HG02642 (cell line): Measurements from ENCODE around the gene CCR7.
"Not testable (repeated sequence)": the region's sequence is repeated elsewhere in the genome, so short reads cannot be mapped to it uniquely, and the experiment has no call there.

Experiments used
- ATAC-seq: cut with Tn5 transposase; IDR thresholded peaks from one replicate; pipeline ENCODE4 v1.9.1; 2021; ENCODE audit warnings: mild to moderate bottlenecking; ENCODE audit not compliant: unreplicated experiment, poor library complexity

CCR7 gene

DNA sequence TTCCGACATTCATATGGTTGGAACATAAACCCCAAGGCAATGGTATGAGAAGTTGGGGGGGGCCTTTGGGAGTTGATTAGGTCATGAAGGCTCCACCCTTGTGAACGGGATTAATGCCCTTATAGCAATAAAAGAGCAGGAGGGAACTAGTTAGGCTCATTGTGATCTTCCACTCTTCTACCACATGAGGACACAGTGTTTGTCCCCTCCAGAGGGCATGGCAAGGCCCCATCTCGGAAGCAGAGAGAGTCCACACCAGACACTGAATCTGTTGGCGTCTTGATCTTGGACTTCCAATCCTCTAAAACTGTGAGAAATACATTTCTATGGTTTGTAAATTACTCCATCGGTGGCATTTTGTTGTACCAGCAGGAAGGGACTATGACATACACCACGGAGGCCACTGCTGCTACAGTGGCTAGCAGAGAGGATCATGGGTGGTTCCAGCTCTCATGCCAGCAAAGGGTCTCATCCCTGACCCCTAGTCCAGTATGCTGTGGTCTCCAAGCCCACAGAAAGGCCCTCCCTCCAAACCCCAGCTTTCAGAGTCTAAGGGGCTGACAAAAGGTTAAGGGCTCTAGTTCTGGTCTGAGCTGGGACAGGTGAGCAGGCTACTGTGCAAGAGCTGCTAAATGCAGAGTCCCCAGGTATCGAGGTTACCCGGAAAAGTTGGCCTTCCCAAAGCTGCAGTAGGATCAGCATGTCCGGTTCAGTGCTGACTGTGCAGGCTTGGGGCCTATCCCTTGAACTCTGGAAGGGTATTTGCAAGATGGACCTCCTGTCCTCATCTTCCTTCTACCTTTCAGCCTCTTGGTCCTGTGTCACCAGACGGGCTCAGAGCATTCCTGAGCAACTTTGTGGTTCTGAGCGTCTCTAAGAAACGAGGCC, 12.2 kb downstream of the CCR7 start:
- no peak for ATAC-seq

- ATAC-seq: no peak
These were observed 13.1 kb downstream of the CCR7 start for GRCh38 chr17:40551879-40552768.

- no peak for ATAC-seq
These were observed 14.0 kb downstream of the CCR7 start for GRCh38 chr17:40551091-40551878.

DNA sequence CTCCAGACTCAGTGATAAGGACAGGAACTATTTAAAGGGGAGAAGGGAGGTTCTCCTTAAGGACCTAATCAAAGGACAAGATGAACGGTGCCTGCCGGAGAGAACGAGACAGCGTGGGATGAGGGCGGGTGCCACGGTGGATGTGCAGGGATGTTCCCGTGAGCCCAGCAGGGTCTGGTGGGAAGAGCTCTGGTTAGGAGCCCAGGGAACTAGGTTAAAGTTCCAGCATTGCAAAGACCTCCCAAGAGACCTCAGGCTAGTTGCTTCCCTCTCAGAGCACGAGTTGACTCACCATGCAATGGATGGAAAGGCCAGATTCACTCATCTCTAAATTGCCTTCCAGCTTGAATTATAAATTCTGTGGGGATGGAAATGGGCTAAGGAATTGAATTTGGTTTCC, 14.7 kb downstream of the CCR7 start:
- no peak for ATAC-seq

DNA sequence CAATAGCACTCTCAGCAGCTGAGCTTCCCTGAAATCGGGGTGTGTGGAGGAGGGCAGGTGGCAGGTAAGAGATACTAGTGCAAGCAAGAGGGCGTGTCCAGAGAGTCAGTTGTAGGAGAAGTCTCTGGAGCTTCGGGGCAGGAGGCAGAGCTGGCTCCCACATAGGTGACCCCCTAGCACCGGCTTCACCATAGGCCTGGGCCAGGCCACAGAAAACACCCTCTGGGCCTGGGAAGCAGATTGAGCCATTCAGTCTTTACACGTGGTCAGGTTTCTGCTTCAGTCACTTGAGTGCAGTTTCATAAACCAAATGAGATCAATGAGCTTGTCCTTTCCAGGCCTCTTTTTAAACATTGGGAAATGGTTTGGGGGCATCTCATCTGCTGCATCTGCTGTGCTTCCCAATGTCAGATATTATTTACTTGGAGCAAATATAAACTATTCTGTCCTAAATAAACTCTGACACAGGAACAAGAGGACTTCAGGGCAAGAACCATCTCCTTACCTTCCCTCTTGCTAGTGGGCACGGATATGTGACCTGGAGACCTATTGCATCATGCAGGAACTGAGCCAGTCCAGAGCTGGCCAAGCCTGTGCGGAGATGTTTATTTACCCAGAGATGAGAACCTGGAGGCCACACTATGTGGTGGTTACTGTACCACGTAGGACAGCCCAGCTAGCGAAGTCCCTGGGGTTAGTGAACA, 16.1 kb downstream of the CCR7 start:
- no peak for ATAC-seq

- no peak for ATAC-seq
These were observed 16.7 kb downstream of the CCR7 start for GRCh38 chr17:40548491-40548981.

DNA sequence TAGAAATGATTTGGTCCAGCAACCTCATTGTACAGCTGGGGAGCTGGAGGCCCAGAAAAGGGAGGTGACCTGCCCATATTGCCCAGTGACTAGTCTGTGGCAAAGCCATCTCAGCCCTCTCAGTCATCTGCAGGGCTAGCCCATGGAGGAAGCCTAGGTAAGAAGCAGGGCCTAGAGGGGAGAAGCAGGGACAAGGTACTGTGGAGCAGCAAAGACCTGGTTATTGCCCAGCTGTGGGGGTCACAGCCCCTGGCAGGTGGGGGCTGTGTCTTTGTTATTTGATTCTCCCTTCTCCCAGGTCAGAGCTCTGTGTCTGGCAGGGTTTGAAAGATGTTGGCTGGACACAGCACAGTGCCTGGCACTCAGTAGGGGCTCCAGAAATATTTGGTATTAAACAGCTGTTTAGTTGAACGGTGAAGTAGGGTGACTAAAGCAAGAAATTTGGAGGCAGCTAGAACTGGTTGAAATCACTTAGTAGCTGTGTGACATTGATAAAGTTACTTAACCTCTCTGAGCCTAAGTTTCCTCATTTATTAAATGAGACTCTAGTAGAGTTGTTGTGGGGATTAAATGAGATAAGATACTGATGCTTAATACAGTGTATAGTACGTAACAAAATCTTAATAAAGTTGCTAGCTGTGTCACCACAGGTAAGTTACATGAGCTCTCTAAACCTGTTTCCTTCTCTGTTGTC, 17.3 kb downstream of the CCR7 start:
- ATAC-seq: no peak

GRCh38 chr17:40547079-40547784, 18.0 kb downstream of the CCR7 start:
- ATAC-seq: no peak

GRCh38 chr17:40546497-40546896, 18.8 kb downstream of the CCR7 start:
- ATAC-seq: not testable (repeated sequence)

DNA sequence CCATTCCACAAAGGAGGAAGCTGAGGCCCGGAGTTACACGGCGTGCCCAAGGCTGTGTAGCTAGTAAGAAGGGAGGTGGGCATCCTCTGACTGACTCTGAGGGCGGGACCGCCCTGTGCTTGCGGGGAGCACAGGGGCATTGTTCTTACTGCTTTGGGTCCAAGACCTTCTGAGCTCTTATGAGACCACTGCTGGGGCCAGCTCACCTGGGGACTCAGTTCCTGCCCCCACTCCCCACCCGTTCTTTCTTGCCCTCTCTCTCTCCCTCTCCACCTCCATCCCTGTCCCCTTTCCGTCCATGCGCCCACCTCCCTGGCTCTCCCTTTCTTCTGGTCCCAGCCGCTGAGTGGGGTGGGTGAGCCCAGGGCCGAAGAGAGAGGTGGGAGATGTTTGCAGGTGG, 19.6 kb downstream of the CCR7 start:
- ATAC-seq: no peak

- ATAC-seq: peak; percentile 36
These were observed 22.5 kb downstream of the CCR7 start for GRCh38 chr17:40542558-40543411.

DNA sequence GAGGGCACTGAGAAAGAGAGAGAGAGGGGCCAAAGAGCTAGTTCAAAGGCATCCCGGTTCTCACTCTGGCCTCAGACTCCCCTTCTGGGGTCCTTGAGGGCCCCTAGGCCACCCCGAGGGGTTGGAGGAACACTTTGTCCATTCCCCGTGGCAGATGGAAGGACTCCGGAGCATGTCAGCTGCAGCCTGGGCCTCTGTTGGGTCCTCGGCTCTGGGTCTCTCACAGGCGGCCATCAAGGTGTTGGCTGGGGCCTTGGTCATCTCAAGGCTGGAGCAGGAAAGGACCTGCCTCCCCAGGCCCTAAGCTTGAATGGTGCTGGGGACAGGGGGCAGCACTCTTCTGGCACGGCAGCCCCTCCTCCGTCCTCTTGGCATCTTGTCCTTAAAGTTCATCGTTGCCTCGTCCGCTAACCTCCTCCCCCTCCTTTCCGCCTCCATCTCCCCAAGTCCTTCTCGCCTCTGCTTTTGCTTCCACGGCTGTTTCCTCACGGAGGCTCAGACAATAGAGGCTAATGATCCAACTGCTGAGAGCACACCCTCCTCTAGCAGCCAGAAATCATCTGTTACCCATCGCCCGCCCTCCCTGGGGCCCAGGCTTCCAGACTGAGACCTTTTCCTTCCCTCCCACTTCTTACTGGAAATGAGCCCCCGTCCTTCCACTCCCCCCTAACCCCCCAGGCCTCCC, 23.3 kb downstream of the CCR7 start:
- ATAC-seq: no peak

- ATAC-seq: no peak
These were observed 24.0 kb downstream of the CCR7 start for GRCh38 chr17:40541060-40541872.

DNA sequence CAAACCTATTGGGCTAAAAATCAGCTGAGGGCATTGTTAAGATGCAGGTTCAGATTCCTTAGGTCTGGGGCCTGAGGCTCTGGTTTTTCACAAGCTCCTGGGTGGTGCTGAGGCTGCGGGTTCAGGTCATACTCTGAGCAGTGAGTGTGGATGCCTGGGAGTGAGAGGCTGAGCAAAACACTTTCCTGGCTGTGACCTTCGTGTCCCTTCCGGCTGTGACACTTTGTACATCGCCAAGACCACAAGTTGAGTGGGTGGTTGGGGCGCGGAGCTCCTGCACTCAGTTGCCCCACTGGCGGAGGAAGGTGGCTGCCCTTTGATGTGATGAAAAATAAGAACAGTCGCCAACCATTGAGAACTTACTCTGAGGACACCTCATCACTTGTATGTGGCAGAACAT, 24.8 kb downstream of the CCR7 start:
- ATAC-seq: no peak

DNA sequence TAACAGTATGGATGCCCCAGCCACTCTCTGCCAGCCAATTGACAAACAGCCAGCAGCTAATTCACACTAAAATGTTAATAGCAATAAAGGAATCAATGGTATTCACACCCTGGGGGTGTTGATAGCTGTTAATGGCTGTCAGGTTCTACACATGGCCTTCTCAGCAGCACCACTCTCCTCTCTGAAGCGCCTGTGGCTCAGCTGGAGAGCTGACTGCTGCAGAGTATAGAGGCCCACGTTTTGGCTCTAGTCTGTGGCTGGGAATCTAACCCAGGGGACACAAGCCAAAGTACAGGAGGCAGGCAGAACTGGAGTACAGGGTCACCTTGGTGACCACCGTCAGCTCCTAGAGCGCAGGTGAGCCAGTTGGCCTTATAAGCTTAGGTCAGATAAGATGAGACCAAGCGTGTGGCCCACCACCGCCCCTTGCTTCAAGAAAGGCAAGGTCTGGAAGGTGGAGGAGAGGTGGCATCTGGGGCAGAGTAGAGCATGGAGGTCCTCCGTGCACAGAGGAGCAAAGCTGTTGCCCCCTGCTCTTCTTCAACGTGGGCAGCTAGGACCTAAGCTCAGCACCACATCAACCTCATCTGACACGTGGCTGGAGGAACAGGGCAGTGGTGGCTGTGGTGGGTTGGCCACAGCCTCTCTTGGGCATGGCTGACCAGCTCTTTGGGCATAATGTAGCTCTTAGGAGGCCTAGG, 25.4 kb downstream of the CCR7 start:
- no peak for ATAC-seq
